Measurements from ENCODE around the gene COL6A2.

GRCh38 chr21:46127239-46128105, 29.6 kb downstream of the COL6A2 start:
- TF ChIP-seq CTCF (IDR thresholded peaks at IDR 0.05) = no peak
- no peak for TF ChIP-seq EZH2 (IDR thresholded peaks at IDR 0.05; ENCODE audit: borderline replicate concordance, insufficient read depth, low read depth, low read length, poor library complexity, severe bottlenecking)

Data from B cell (primary cell).